Duodenal mucosa (tissue), 2 donors: Measurements from ENCODE around the gene MB21D2.

ENCODE experiments used
- H3K27ac ChIP-seq: one replicate; pipeline ENCODE4 v1.7.0; 2013; ENCODE audit warnings: low read depth, low read length
- H3K27me3 ChIP-seq, 2 donors: one replicate each; pipeline ENCODE4 v1.7.0; 2013; ENCODE audit warnings: low read length in 2 of 2, control low read depth in 1 of 2; ENCODE audit not compliant: insufficient read depth in 2 of 2, control insufficient read depth in 1 of 2
- H3K36me3 ChIP-seq, 2 donors: one replicate each; pipeline ENCODE4 v1.7.0; 2013; ENCODE audit warnings: low read length in 2 of 2, control low read depth in 1 of 2; ENCODE audit not compliant: insufficient read depth in 2 of 2, control insufficient read depth in 1 of 2
- H3K4me1 ChIP-seq, 2 donors: one replicate each; pipeline ENCODE4 v1.7.0; 2013; ENCODE audit warnings: low read length in 2 of 2, control low read depth in 1 of 2; ENCODE audit not compliant: insufficient read depth in 2 of 2, control insufficient read depth in 1 of 2
- H3K4me3 ChIP-seq, 2 donors: one replicate each; pipeline ENCODE4 v1.7.0; 2013; ENCODE audit warnings: low read length in 2 of 2, low read depth in 1 of 2
- H3K9ac ChIP-seq, 2 donors: one replicate each; pipeline ENCODE4 v1.7.0; 2013; ENCODE audit warnings: low read length in 2 of 2, low read depth in 1 of 2
- H3K9me3 ChIP-seq, 2 donors: one replicate each; pipeline ENCODE4 v1.7.0; 2013; ENCODE audit warnings: low read length in 2 of 2, control low read depth in 1 of 2; ENCODE audit not compliant: control insufficient read depth in 1 of 2

MB21D2 gene

DNA sequence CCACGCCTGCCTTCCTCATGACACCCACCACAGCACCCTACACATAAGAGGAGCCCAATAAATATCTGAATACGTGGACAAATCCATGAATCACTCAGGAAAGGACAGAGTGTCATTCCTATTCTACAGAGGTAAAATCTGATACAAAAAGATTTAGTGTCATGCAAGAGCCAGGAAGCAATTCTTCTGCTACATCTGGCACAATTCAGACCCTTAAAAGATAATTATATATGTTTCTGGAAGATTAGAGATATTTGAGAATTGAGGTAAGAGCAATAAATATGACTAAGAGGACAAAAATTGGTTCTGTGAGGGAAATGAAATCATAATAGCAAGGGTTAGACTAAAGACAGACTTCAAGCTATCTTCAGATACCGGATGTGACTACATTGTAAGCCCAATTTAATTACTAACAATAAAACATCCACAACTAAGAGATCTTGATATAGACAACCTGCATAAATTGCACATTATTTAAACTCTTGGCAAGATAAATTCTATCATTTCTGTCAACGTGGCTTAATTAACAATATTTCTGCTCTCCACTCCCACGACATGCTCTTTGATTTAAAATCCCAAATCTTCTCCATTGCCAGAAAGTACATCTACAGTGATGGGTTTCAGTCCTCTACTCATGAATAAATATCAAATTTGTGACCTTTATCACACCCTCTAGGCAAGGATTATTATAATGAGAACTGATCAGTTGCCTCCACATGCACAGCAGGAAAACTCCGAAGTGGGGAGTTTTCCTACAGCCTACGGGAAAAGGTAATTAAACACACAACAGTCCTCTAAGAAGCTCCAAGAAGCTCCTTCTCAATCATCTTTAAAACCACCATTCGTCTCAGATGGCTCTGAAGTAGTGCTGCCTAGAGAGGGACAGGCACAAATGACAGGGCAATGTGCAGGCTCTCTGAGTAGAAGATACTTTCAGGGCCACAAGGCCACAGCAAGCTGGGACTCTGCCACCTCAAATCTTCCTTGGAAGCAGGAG is 32.6 kb downstream of the MB21D2 start:
- Histone ChIP-seq H3K27ac (no peak overlapping the region), H3K9me3 (no peaks in the 10 kb centered on the region), H3K4me3 (no peak overlapping the region), H3K4me1 (peaks cover 29 to 61% of the 10 kb centered on the region in 2 donors), H3K36me3 (no peaks in the 10 kb centered on the region), H3K27me3 (no peaks in the 10 kb centered on the region), H3K9ac (no peak overlapping the region)

- no peak overlapping the region for H3K27ac ChIP-seq
Observed at GRCh38 chr3:192883512-192883911, 34.1 kb downstream of the MB21D2 start.

DNA sequence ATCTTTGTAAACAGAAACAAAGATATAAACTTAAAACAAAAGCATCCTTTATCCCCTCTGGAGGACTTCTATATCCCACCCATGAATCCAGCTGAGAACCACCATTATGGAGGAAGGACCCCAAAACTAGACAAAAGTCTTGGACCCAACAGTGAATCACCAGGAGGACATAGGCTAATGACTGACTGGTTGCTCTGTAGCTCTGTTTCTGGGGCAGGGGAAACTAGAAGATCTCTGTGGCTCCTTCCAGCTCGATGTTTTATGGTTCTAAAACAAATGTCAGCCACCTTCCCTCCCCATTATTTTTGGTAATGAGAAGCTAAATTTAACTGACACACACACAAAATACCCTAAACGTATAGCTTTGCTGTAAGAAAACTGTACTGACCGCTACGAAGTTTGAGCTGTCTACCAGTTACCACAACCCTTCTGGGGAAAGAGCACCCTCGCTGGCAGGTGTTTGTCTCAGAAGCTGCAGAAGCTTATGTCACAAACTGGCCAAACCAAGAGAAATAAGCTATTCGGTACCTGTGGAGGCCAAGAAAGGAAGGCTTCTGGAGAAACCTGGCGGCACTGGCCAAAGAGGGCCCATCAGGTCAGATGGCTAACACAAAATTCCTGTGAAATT is 36.4 kb downstream of the MB21D2 start:
- no peaks in the 10 kb centered on the region for H3K9me3 ChIP-seq
- peak overlapping the region in 1 of 2 donors; percentile 5 for H3K9ac ChIP-seq
- H3K4me3 ChIP-seq = no peak overlapping the region
- no peaks in the 10 kb centered on the region for H3K36me3 ChIP-seq
- H3K27ac ChIP-seq = no peak overlapping the region
- peaks cover 10 to 28% of the 10 kb centered on the region in 2 donors for H3K4me1 ChIP-seq
- H3K27me3 ChIP-seq = no peaks in the 10 kb centered on the region

More at GRCh38 chr3:192883512-192883911, 34.1 kb downstream of the MB21D2 start:
- no peaks in the 10 kb centered on the region for H3K36me3 ChIP-seq
- H3K9me3 ChIP-seq = no peaks in the 10 kb centered on the region
- no peaks in the 10 kb centered on the region for H3K27me3 ChIP-seq
- H3K9ac ChIP-seq = no peak overlapping the region
- no peak overlapping the region for H3K4me3 ChIP-seq
- peaks cover 14 to 45% of the 10 kb centered on the region in 2 donors for H3K4me1 ChIP-seq

GRCh38 chr3:192880313-192880712 is 37.3 kb downstream of the MB21D2 start:
- no peaks in the 10 kb centered on the region for H3K36me3 ChIP-seq
- peaks cover 10 to 25% of the 10 kb centered on the region in 2 donors for H3K4me1 ChIP-seq
- no peak overlapping the region for H3K27ac ChIP-seq
- H3K9ac ChIP-seq = no peak overlapping the region
- no peaks in the 10 kb centered on the region for H3K27me3 ChIP-seq
- no peak overlapping the region for H3K4me3 ChIP-seq
- H3K9me3 ChIP-seq = no peaks in the 10 kb centered on the region

DNA sequence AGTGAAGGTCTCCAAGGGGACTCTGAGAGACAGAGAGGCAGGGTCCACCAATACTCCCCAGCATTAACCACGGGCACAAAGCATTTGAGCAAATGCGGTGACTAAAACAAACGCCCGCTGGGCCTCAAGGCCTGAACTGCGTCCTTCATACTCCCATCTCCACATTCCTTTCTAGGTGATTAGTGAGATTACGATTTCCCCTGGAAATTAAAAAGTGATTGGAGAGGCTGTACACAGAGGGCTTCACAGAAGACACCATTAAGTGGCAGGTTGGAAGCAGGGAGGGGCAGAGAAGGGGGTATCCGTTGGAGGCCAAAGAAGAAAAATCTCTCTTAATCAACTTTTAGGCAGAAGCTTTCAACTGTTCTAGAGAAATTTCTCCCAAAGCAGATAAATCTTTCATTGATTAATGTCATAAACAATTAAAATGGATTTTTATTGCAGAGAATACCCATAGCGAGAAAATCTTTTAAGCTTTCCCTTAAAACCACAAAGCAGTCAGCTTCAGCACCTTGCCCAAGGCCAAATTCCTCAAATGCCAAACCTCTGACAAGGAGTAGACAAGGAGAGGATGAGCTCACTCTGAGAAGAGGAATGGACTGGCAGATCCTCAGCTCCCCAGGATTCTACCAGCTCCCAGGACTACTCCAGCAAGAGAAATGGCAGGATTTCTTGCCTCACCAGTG is 38.2 kb downstream of the MB21D2 start:
- H3K4me1 ChIP-seq = peaks cover 14 to 20% of the 10 kb centered on the region in 2 donors
- H3K27me3 ChIP-seq = no peaks in the 10 kb centered on the region
- H3K4me3 ChIP-seq = no peak overlapping the region
- no peak overlapping the region for H3K27ac ChIP-seq
- H3K9me3 ChIP-seq = no peaks in the 10 kb centered on the region
- H3K36me3 ChIP-seq = no peaks in the 10 kb centered on the region
- no peak overlapping the region for H3K9ac ChIP-seq

DNA sequence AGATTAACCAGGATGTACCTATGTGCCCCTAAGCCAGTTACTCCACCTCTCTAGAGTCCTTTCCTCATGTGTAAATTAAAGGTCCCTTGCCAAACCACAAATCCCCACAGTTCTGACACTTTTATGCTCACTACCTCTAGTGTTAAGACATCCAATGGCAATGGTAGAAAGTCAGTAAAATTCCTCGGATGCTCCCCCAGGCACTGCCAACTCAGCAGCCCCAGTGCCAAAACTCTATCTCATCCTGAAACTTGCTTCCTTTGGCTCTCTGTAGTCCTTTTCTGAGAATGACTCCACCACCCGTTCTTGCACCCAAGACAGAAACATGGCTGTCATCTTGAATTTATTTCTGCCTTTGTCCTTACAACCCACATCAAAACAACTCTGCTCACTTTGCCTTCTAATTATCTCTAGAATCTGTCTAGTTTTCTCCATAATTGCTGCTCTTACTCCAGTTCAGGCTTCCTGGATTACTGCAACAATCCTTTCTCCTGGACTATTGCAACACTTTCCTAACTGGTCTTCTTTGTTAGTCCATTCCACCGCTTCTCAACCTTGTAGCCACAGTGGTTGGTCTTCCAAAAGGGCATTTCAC is 41.6 kb downstream of the MB21D2 start:
- H3K9ac ChIP-seq = no peak overlapping the region
- H3K27ac ChIP-seq = no peak overlapping the region

DNA sequence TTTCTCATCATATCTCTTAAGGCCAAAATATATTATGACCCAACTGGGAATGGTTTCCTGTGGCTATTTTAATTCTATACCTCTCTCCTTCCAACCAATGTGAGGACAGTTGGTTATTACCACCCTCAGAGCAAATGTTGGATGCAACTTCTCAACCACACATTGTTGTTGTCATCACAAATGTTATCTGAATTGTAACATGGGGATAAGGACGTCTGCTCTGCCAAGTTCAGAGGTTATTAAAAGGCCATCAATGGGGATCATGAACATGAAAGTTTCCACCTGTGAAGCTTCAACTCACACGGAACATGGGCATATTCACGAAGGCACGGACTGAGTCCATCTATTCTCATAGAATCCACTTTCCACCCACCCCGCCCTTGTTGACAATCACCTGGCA is 46.8 kb downstream of the MB21D2 start:
- Histone ChIP-seq H3K27me3 (no peaks in the 10 kb centered on the region), H3K36me3 (no peaks in the 10 kb centered on the region), H3K27ac (no peak overlapping the region), H3K4me1 (peaks cover 9 to 11% of the 10 kb centered on the region in 2 donors), H3K4me3 (no peak overlapping the region), H3K9ac (no peak overlapping the region), H3K9me3 (no peaks in the 10 kb centered on the region)

More for the DNA sequence above, 41.6 kb downstream of the MB21D2 start:
- H3K36me3 ChIP-seq = no peaks in the 10 kb centered on the region
- H3K4me1 ChIP-seq = peaks cover 5 to 6% of the 10 kb centered on the region in 2 donors
- no peak overlapping the region for H3K4me3 ChIP-seq
- no peaks in the 10 kb centered on the region for H3K9me3 ChIP-seq
- no peaks in the 10 kb centered on the region for H3K27me3 ChIP-seq

- H3K27ac ChIP-seq = no peak overlapping the region
Observed at GRCh38 chr3:192869131-192870031, 48.3 kb downstream of the MB21D2 start.

DNA sequence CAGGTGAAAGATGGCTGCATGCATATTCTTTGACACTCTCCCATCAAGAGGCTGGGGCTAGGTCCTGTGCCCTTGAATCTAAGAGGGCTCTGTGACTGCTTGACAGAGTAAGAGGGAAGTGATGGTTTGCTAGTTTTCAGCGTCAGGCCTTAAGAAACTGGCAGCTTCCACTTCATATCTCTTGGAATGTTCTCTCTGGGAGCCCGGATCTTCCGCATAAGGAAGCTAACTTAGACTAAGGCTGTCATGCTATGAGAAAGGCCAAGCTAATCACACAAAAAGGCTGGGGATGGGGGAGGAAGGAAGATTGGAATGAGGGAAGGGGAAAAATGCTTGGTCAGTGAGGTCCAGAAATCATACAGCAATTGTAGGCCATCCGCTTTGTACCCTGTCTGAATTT is 50.0 kb downstream of the MB21D2 start:
- no peaks in the 10 kb centered on the region for H3K27me3 ChIP-seq
- peaks cover 5 to 13% of the 10 kb centered on the region in 2 donors for H3K4me1 ChIP-seq
- H3K9me3 ChIP-seq = no peaks in the 10 kb centered on the region
- no peaks in the 10 kb centered on the region for H3K36me3 ChIP-seq
- no peak overlapping the region for H3K27ac ChIP-seq
- H3K4me3 ChIP-seq = no peak overlapping the region
- no peak overlapping the region for H3K9ac ChIP-seq

More at GRCh38 chr3:192869131-192870031, 48.3 kb downstream of the MB21D2 start:
- Histone ChIP-seq H3K36me3 (no peaks in the 10 kb centered on the region), H3K9ac (no peak overlapping the region), H3K27me3 (no peaks in the 10 kb centered on the region), H3K4me1 (peaks cover 7 to 14% of the 10 kb centered on the region in 2 donors), H3K9me3 (no peaks in the 10 kb centered on the region), H3K4me3 (no peak overlapping the region)
